HS-5 (cell line): ENCODE data around the gene MAOA.
"Not testable (repeated sequence)": the region's sequence is repeated elsewhere in the genome, so short reads cannot be mapped to it uniquely, and the experiment has no call there.

Experiments
- DNase-seq: peaks from one replicate; pipeline ENCODE4 v3.0.0-alpha.2; 2012; ENCODE audit warnings: low read depth

MAOA gene

GRCh38 chrX:43656005-43656494 is at the start of gene MAOA:
MAOA (plus strand) TSS chrX:43656299; CDS start chrX:43656342, 43 bp downstream.
- DNase-seq = no peak

GRCh38 chrX:43612400-43612799 is 43.7 kb upstream of the MAOA start:
- DNase-seq = no peak

DNA sequence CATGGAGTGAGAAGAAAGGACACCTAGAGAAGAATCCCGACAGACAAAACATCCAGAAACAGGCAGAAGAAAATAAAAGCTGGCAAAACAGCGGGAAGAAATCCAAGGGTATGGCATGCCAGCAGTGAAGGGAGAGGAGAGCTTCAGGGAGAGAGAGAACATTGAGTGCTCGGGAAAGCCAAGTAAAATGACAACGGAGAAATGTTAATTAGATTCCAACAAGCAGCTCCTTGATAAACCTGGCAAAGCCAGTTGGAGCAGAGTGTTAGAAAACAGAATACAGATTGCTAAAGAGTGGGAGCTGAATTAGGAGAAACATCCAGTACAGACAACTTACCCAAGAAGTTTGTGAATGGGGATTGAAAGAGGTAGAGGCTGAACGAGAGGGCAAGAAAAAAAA is 40.4 kb upstream of the MAOA start:
- no peak for DNase-seq

DNA sequence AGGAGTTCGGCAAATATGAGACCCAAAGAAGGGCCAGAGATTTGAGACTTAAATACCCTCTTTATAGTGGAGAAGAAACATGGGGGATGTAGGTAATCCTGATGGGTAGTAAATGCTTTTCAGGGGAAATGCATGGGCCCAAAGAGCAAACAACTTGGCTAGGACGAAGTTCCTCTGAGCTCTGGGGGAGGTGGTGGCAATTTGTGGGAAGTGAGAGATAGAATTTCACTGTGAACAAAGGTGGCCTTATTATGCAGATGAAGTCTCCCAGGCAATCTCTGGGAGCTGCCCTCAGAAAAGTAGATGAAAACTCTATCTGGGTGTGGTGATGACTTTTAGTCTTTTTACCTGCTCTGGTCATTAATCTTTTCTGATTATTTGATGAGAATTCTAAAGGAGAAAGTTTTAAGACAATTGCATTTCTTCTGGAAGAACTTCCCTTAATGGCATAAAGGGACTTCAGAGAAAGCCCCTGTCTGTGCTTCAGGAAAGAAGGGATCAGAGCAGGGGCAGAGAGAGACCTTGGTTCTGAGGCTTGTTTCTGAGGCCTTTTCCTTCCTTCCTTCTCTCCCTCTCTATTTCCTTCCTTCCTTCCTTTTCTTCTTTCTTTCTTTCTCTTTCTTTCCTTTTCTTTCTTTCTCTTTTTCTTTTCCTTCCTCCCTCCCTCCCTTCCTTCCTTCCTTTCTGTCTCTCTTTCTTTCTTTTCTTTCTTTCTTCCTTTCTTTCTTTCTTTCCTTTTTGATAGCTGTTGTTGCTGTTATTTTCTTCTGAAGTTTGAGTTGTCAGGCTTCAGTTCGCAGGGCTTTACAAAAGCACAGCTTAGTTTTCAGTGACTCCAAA is 37.5 kb upstream of the MAOA start:
- no peak for DNase-seq

DNA sequence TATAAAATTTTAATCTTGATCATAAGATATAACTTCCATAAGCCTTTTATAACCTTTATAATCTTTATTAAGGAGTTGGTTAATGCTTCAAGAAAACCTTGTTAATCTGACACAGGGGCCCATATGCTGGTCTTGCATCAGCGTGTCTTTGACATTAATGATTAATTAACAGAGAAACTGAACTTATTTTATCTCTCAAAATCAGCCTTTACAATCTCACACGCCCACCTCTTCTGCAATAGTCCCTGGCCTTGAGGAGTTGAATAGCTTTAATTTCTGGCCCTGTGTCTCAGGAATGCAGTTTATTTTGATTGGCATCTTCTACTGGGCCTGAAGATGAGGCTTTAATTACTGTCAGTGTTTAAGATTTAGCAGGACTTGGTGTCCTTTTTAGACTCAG is 36.2 kb upstream of the MAOA start:
- DNase-seq = not testable (repeated sequence)

DNA sequence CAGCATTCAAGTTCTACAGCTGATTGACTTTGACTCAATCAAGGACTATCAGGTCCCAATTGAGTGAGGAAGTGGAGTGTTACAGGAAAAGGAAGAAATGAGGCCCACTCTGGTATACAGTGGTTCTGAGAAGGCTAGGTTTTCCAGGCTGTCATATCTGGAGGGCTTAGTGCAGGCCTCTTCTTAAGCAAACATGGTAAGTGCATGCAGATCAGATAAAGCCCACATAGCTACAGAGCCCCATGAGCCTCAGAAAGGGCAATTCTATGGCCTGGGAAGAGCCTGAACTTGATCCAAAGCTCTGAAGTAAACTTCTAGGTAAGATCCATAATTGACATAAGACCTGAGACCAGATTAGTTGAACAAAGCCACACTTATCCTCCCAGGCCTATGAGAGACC is 29.0 kb upstream of the MAOA start:
- DNase-seq = no peak

- no peak for DNase-seq
Measured at GRCh38 chrX:43627669-43628068, 28.4 kb upstream of the MAOA start.

- no peak for DNase-seq
Measured at GRCh38 chrX:43629229-43629628, 26.9 kb upstream of the MAOA start.

GRCh38 chrX:43631841-43632240 is 24.3 kb upstream of the MAOA start:
- DNase-seq = no peak

DNA sequence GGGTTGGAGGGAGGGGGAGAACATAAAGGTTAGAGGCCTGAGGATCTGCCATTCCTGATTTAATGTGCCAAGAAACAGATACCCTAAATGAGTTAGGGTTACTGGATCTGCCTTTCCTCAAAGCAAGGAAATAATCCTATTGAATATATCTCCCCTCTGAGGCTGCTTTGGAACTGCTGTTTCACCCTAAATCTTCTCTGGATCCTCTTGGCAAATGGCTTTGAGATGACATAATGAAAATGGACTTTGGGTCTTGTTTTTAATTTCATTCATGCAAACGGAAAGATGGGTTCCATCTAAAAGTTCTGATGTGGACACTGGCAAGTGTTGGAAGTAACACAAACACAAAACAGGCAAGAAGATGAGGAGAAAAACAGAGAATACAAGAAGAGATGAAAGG is 23.0 kb upstream of the MAOA start:
- no peak for DNase-seq

DNA sequence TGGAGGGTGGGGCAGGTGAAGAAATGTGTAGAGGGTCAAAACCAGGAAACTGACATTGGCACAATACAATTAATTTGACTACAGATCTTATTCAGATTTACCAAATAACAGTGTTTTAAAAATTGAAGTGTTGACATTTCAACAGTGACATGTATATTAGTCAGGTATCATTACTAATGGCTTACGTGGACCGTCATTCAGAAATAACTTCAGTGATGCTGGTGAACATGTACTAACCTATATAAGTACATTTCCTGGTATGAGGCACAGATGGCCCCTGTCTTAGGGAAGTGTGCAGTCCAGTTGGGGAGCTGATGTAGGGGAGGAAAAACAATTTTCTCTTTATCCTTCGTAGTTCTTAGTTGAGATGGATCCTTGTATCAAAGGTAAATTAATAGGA is 22.3 kb upstream of the MAOA start:
- DNase-seq = no peak

DNA sequence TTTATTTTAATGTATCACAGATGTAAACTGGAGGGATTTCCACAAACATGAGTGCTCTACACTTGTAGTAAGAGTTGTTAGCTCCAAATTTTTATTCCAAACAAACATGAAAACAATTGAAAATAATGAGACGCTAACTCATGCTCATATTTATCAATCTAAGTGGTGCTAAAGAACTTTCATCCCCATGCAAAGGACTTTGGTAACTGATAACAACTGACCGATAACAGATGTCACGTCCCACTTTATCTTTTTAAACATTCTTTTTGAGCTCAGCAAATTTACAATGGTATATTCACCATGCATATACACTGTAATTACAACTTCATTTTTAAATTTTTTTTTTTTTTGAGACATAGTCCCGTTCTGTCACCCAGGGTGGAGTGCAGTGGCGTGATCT is 15.6 kb upstream of the MAOA start:
- DNase-seq = no peak

GRCh38 chrX:43641691-43642090 is 14.4 kb upstream of the MAOA start:
- DNase-seq = no peak

DNA sequence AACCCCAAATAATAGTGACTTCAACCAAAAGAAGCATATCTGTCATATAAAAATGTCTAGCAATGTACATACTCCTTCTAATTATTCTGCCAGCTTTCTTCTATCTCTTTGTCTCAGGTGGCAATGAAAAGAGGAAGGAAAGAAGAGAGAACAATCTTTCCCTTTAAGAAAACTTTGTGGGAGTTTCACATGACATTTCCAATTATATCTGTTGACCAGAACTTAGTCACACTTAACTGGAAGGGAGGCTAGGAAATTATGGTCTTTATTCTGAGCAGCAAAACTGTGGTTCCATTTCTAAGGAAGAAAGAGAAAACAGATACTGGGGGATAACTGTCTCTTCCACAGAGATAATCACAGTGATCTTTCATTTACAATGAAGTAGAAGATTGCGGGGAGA is 12.9 kb upstream of the MAOA start:
- DNase-seq = no peak

GRCh38 chrX:43643662-43644061 is 12.4 kb upstream of the MAOA start:
- DNase-seq = no peak

GRCh38 chrX:43644124-43644701 is 11.9 kb upstream of the MAOA start:
- peak; percentile 39 for DNase-seq

GRCh38 chrX:43646800-43647199 is 9.3 kb upstream of the MAOA start:
- no peak for DNase-seq

DNA sequence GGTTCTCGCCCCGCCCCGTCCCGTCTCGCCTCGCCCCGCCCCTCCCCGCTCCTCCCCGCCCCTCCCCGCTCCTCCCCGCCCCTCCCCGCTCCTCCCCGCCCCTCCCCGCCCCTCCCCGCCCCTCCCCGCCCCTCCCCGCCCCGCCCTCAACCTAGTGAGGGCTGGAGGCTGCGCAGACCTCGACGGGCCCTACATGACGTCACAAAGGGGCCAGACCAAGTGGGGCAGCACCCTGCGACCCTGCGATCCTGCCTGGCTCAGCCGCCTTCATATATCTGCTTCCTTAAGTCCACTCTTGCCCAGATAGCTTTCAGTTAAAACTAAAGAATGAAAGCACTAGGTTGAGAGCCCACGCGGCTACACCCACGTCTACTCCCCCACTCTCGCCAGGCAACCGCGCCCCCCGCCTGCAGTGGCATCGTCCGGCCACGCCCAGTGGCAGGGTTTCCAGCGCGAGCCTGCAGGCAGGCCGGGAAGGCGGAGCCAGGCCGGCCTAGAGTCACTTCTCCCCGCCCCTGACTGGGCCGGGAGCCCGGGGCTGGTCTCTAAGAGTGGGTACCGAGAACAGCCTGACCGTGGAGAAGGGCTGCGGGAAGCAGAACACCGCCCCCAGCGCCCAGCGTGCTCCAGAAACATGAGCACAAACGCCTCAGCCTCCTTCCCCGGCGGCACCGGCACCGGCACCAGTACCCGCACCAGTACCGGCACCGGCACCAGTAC is 1.5 kb upstream of the MAOA start:
- DNase-seq = peak; percentile 67

DNA sequence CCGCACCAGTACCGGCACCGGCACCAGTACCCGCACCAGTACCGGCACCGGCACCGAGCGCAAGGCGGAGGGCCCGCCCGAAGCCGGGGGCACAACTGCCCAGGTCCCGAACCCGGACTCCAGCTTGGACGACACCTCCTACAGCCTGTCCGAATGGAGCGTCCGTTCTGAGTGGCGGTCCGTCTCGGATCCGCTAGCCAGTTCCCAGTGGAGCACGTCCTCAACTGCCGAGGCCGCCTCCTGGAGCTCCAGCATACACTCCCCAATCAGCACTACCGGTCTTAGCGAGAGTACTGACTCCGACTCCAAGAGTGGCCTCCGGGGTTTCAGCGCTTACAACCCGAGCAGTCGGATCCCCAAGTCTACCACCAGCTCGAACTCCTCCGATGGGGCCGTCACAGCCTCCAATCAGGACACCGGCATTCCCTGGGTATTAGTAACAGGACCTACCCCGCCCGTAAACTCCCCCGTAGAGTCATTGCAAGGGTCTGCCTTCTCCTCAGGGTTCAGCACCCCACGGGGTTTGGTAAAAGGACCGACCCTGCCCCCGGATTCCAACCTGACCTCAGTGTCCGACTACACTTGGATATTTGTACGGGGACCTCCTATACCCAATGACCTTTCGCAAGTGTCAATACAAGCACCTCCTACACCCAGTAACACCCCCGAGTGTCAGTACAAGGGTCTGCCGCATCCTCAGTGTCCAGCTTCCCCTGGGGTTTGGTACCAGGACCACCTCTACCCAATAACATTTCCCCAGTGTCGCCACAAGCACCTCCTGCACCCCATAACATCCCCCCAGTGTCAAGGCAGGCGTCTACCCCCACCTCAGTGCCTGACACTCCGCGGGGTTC is 721 bp upstream of the MAOA start:
- DNase-seq = no peak

DNA sequence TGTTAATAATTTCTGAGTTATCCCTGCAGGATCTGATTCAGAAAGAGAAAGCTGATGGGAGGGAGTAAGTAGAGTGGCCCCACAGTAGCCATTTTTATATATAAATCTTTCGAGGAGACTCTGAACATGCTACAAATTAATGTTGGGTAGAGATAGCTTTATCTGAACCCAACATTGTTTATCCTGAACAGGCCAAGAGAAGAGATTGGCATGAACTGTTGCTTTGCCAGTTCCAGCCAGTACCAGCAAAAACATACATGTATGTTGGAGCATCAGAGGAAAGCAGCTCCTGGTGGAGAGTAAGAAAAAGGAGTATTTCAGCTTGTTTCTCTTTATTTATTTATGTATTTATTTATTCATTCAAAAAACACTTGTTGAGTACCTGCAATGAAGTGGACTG is 1.6 kb downstream of the MAOA start:
- no peak for DNase-seq

DNA sequence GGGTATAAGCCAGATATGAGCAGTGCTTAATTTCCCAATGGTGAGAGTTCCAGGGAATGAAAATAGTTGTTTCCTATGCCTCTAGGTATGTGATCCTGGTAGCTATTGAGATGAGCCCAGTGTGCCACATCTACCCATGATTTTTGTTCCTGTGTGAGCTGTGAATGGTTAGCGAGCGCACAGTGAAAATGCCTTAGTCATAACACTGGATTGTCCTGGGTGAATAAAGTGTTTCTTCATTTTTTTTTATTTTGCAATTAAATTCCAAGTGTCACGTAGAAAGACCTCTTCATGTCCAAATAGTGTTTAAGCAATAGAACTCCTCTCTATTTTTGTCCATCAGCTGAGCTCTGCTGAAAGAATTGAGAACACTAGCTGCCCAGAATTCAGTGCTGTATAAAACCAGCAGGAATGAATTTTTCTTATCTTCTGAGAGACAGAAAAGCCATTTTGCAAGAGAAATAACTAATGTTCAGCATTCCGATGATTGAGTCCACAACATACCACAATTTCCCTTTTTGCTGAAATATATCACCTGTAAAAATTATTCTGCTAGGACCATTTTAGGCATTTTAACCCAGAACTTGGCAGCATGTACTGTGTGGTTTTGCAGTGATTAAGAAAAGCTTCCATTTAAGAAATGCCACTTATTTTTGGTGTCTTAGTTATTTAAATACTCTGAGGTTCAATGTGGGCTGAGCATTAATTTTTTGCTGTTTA is 5.6 kb downstream of the MAOA start:
- no peak for DNase-seq
